Heart left ventricle (tissue), 16 donors: Measurements from ENCODE around the gene FAM171A1. TPM values are rescaled to one million over a fixed set of nuclear protein-coding genes. Genes with fewer than 3 reads are reported as not detected.

ENCODE experiments used
- ATAC-seq, 4 donors: fragments of 200-7000 bp; cut with Tn5 transposase; one replicate each; pipeline ENCODE4 v1.9.1; 2020 to 2022; ENCODE audit warnings: moderate library complexity in 4 of 4, mild to moderate bottlenecking in 3 of 4, moderate number of reproducible peaks in 1 of 4
- DNase-seq, 5 donors: peaks; one replicate each; pipeline ENCODE4 v3.0.0-alpha.2; 2020
- H3K27ac ChIP-seq, 12 donors: fragments of 200-600 bp; sonication (generic) in 4 of 12; one replicate each; pipeline versions ENCODE4 v1.5.0 to v1.8.0; 2016 to 2022; ENCODE audit warnings: mild to moderate bottlenecking in 2 of 12
- H3K27me3 ChIP-seq, 9 donors: fragments of 200-600 bp; sonication (generic) in 2 of 9; one replicate each; pipeline versions ENCODE4 v1.5.1 to v1.8.0; 2016 to 2022; ENCODE audit warnings: mild to moderate bottlenecking in 3 of 9
- H3K36me3 ChIP-seq, 9 donors: fragments of 200-600 bp; sonication (generic) in 2 of 9; one replicate each; pipeline versions ENCODE4 v1.5.0 to v1.8.0; 2018 to 2022; ENCODE audit warnings: mild to moderate bottlenecking in 2 of 9
- H3K4me1 ChIP-seq, 12 donors: fragments of 200-600 bp; sonication (generic) in 4 of 12; one replicate each; pipeline versions ENCODE4 v1.5.0 to v1.8.0; 2016 to 2022; ENCODE audit warnings: mild to moderate bottlenecking in 3 of 12
- H3K4me3 ChIP-seq, 12 donors: fragments of 200-600 bp; sonication (generic) in 4 of 12; one replicate each; pipeline versions ENCODE4 v1.5.0 to v1.8.0; 2017 to 2022; ENCODE audit warnings: mild to moderate bottlenecking in 9 of 12, moderate library complexity in 4 of 12
- H3K9me3 ChIP-seq, 12 donors: fragments of 200-600 bp; sonication (generic) in 4 of 12; one replicate each; pipeline versions ENCODE4 v1.5.0 to v1.8.0; 2016 to 2022; ENCODE audit warnings: mild to moderate bottlenecking in 1 of 12
- CTCF ChIP-seq, 12 donors: fragments of 200-600 bp; sonication (generic) in 4 of 12; IDR thresholded peaks; one replicate each; pipeline versions ENCODE4 v1.5.0 to v1.8.0; 2018 to 2022; ENCODE audit warnings: antibody characterized with exemption in 12 of 12, mild to moderate bottlenecking in 5 of 12
- POLR2A ChIP-seq, 2 donors: fragments of 450-650 bp; IDR thresholded peaks; one replicate each; pipeline ENCODE4 v1.6.1; 2017; ENCODE audit warnings: antibody characterized with exemption in 2 of 2, mild to moderate bottlenecking in 2 of 2, moderate library complexity in 2 of 2
- WGBS, 4 donors: extraction: QIAGEN DNeasy Blood & Tissue Kit in 2 of 4; methylation state at CpG; one replicate each; pipeline versions ENCODE4 v1.1.5 to v1.1.7; 2013 to 2018; 5-methylcytosine and 5-hydroxymethylcytosine counted together
- intact Hi-C, 10 donors: fragments of 100-400 bp; cut with DNase I; formaldehyde crosslinking; loops; one replicate each; pipeline versions ENCODE4 v1.11.1 to v1.14.2; 2022
- polyA plus RNA-seq, 2 donors: library from polyadenylated mRNA; stranded (reverse); fragments of 200-250 nt; gene quantifications; one replicate each; pipeline ENCODE4 v1.2.3, GENCODE V29; 2013
- total RNA-seq, 9 donors: library from RNA; depleted of rRNA in 2 of 9; stranded (reverse); fragments of >200 nt in 2 of 9; fragmentation: NEBNext Ultra II Directional in 3 of 9; extraction: Animal tissue kit (Norgen Biotek cat#: 25700) in 3 of 9; gene quantifications; one replicate each; pipeline versions ENCODE4 v1.1.0 to v1.2.4, GENCODE V29; 2016 to 2023
- donor health status: ischemic (EF 13 %, LVEDD 7.1; RV severe dilation, severe dysfunction).
- donor health status: healthy with polysubstance abuse.
- donor health status: DM: no; HTN: yes; CAD: no.
- donor health status: DM: no; HTN: no; CAD: no.
- donor health status: ischemic (EF 25% LVEDD 6.9; RV normal size, moderate dysfunction).
- donor health status: ischemic (EF 25% LVEDD 5.7; RV mildly dilated, moderate dysfunction).
- donor health status: healthy.
- donor health status: DM: yes; HTN: yes; CAD: no.
- donor health status: ischemic (EF 35%, LVEDD 5.7; RV mildly dilated, moderate dysfunction).
- donor health status: nonischemic (EF 11% LVEDD 7.7; RV severe dilation, severe dysfunction).
- donor health status: DM: yes; HTN: yes; CAD: no.
- donor health status: PGD.
- donor health status: ischemic (EF 29% LVEDD 5.4; RV normal size, mild dysfunction).
- donor health status: nonischemic (EF 23%, LVEDD 6.1; RV moderate dilation, normal function).

The FAM171A1 gene
- total and polyA plus RNA-seq, 11 donors: 4.1 to 18.0 (median 9.8) TPM

- no peaks in the 10 kb centered on the region for H3K9me3 ChIP-seq
- H3K27ac ChIP-seq: peak overlapping the region in 9 of 12 donors; percentile 6 to 60 (median 36)
- intact Hi-C loops: no loop called here
- DNase-seq (peak in 3 of 5 donors; percentile 30 to 62 (median 34)), ATAC-seq (peak; percentile 23 to 71 (median 69))
- no peak for TF ChIP-seq CTCF (IDR thresholded peaks at IDR 0.05)
- no peak for TF ChIP-seq POLR2A (IDR thresholded peaks at IDR 0.05)
- H3K36me3 ChIP-seq: no peaks in the 10 kb centered on the region
- H3K4me1 ChIP-seq: peaks cover 0 to 22% (median 13%) of the 10 kb centered on the region in 12 donors
- H3K4me3 ChIP-seq: peak overlapping the region in 3 of 12 donors; percentile 12 to 27 (median 16)
- H3K27me3 ChIP-seq: no peaks in the 10 kb centered on the region
- 39 to 57% (median 46%) methylated on average over 8 of the region's 8 CpGs for WGBS, 4 donors
Measured at GRCh38 chr10:15346440-15347141, 24.5 kb downstream of the FAM171A1 start.

GRCh38 chr10:15345450-15345849, 25.6 kb downstream of the FAM171A1 start:
- Histone ChIP-seq H3K4me3 (no peak overlapping the region), H3K9me3 (no peaks in the 10 kb centered on the region), H3K36me3 (no peaks in the 10 kb centered on the region), H3K27ac (peak overlapping the region in 8 of 12 donors; percentile 6 to 60 (median 36)), H3K4me1 (peaks cover 0 to 22% (median 13%) of the 10 kb centered on the region in 12 donors), H3K27me3 (no peaks in the 10 kb centered on the region)
- intact Hi-C loops: no loop called here
- DNase-seq (no peak), ATAC-seq (no peak)
- TF ChIP-seq CTCF (IDR thresholded peaks at IDR 0.05): no peak
- no peak for TF ChIP-seq POLR2A (IDR thresholded peaks at IDR 0.05)
- WGBS, 4 donors: 59 to 83% (median 73%) methylated on average over 4 to 5 of the region's 5 CpGs

GRCh38 chr10:15344876-15345285, 26.2 kb downstream of the FAM171A1 start:
- ATAC-seq: peak; percentile 14 to 85 (median 61)

GRCh38 chr10:15344256-15344875, 26.7 kb downstream of the FAM171A1 start:
- WGBS, 4 donors: 90 to 95% (median 92%) methylated on average over 4 of the region's 4 CpGs
- no peaks in the 10 kb centered on the region for H3K9me3 ChIP-seq
- DNase-seq (no peak), ATAC-seq (no peak)
- TF ChIP-seq POLR2A (IDR thresholded peaks at IDR 0.05) (no peak), CTCF (IDR thresholded peaks at IDR 0.05) (no peak)
- H3K4me1 ChIP-seq: peaks cover 0 to 20% (median 12%) of the 10 kb centered on the region in 12 donors
- H3K27me3 ChIP-seq: no peaks in the 10 kb centered on the region
- H3K27ac ChIP-seq: peak overlapping the region in 7 of 12 donors; percentile 4 to 60 (median 26)
- no peak overlapping the region for H3K4me3 ChIP-seq
- H3K36me3 ChIP-seq: no peaks in the 10 kb centered on the region
- intact Hi-C loops: no loop called here

More at GRCh38 chr10:15344876-15345285, 26.2 kb downstream of the FAM171A1 start:
- no peak for DNase-seq
- no peak for TF ChIP-seq POLR2A (IDR thresholded peaks at IDR 0.05)
- Histone ChIP-seq H3K27me3 (no peaks in the 10 kb centered on the region), H3K9me3 (no peaks in the 10 kb centered on the region), H3K4me3 (no peak overlapping the region), H3K36me3 (no peaks in the 10 kb centered on the region), H3K27ac (peak overlapping the region in 9 of 12 donors; percentile 6 to 60 (median 35)), H3K4me1 (peaks cover 0 to 22% (median 13%) of the 10 kb centered on the region in 12 donors)
- 55 to 64% (median 61%) methylated on average over 8 of the region's 8 CpGs for WGBS, 4 donors
- intact Hi-C loops: no loop called here
